ENCODE measurements around the gene SLC14A1.
A peak's percentile ranks its signal among the peaks of the same experiment; 100 is the strongest.

The SLC14A1 gene

GRCh38 chr18:45733535-45733934 is 9.6 kb downstream of the SLC14A1 start:
- Histone ChIP-seq H3F3A (ENCODE audit: control insufficient read depth, insufficient read depth) (no peaks in the 10 kb centered on the region), H3K4me2 (ENCODE audit: low read length) (no peak overlapping the region), H3K79me2 (ENCODE audit: control insufficient read depth, low read length) (no peaks in the 10 kb centered on the region), H3K36me3 (ENCODE audit: control insufficient read depth, low read length) (no peaks in the 10 kb centered on the region), H3K27me3 (ENCODE audit: control insufficient read depth, low read length) (peaks cover 6% of the 10 kb centered on the region; the same call in 1 of the 2 replicates), H3K9me2 (replicated peaks; ENCODE audit: control insufficient read depth, low read length) (no peaks in the 10 kb centered on the region), H4K20me1 (ENCODE audit: control insufficient read depth, insufficient read depth, low read depth, low read length) (no peaks in the 10 kb centered on the region), H3K27ac (ENCODE audit: low read depth, low read length) (no peak overlapping the region), H3K4me3 (ENCODE audit: low read length) (no peak overlapping the region), H3K4me1 (ENCODE audit: control insufficient read depth, low read length) (no peaks in the 10 kb centered on the region), H3K9me3 (ENCODE audit: control insufficient read depth, insufficient read depth, low read length) (no peaks in the 10 kb centered on the region)
- TF ChIP-seq CTCF (IDR thresholded peaks at IDR 0.05; ENCODE audit: low read depth, low read length, poor library complexity, severe bottlenecking): peak; percentile 9
- no peak for TF ChIP-seq EZH2phosphoT487 (IDR thresholded peaks at IDR 0.05; ENCODE audit: borderline replicate concordance, low read length)

GRCh38 chr18:45734505-45734904 is 10.5 kb downstream of the SLC14A1 start:
- TF ChIP-seq EZH2phosphoT487 (IDR thresholded peaks at IDR 0.05; ENCODE audit: borderline replicate concordance, low read length) (no peak), CTCF (IDR thresholded peaks at IDR 0.05; ENCODE audit: low read depth, low read length, poor library complexity, severe bottlenecking) (no peak)
- Histone ChIP-seq H3K36me3 (ENCODE audit: control insufficient read depth, low read length) (no peaks in the 10 kb centered on the region), H4K20me1 (ENCODE audit: control insufficient read depth, insufficient read depth, low read depth, low read length) (no peaks in the 10 kb centered on the region), H3K4me3 (ENCODE audit: low read length) (no peak overlapping the region), H3K9me2 (replicated peaks; ENCODE audit: control insufficient read depth, low read length) (no peaks in the 10 kb centered on the region), H3K27me3 (ENCODE audit: control insufficient read depth, low read length) (peaks cover 6% of the 10 kb centered on the region; the same call in 1 of the 2 replicates), H3K4me2 (ENCODE audit: low read length) (no peak overlapping the region), H3K9me3 (ENCODE audit: control insufficient read depth, insufficient read depth, low read length) (no peaks in the 10 kb centered on the region), H3K27ac (ENCODE audit: low read depth, low read length) (no peak overlapping the region), H3F3A (ENCODE audit: control insufficient read depth, insufficient read depth) (no peaks in the 10 kb centered on the region), H3K4me1 (ENCODE audit: control insufficient read depth, low read length) (no peaks in the 10 kb centered on the region), H3K79me2 (ENCODE audit: control insufficient read depth, low read length) (no peaks in the 10 kb centered on the region)

GRCh38 chr18:45734944-45735343 is 11.0 kb downstream of the SLC14A1 start:
- H3K9me3 ChIP-seq (ENCODE audit: control insufficient read depth, insufficient read depth, low read length): no peaks in the 10 kb centered on the region
- no peak overlapping the region for H3K4me2 ChIP-seq (ENCODE audit: low read length)
- H3F3A ChIP-seq (ENCODE audit: control insufficient read depth, insufficient read depth): no peaks in the 10 kb centered on the region
- no peaks in the 10 kb centered on the region for H3K9me2 ChIP-seq (replicated peaks; ENCODE audit: control insufficient read depth, low read length)
- H3K36me3 ChIP-seq (ENCODE audit: control insufficient read depth, low read length): no peaks in the 10 kb centered on the region
- H3K4me3 ChIP-seq (ENCODE audit: low read length): no peak overlapping the region
- peaks cover 6% of the 10 kb centered on the region; the same call in 1 of the 2 replicates for H3K27me3 ChIP-seq (ENCODE audit: control insufficient read depth, low read length)
- no peaks in the 10 kb centered on the region for H4K20me1 ChIP-seq (ENCODE audit: control insufficient read depth, insufficient read depth, low read depth, low read length)
- TF ChIP-seq EZH2phosphoT487 (IDR thresholded peaks at IDR 0.05; ENCODE audit: borderline replicate concordance, low read length) (no peak), CTCF (IDR thresholded peaks at IDR 0.05; ENCODE audit: low read depth, low read length, poor library complexity, severe bottlenecking) (no peak)
- H3K4me1 ChIP-seq (ENCODE audit: control insufficient read depth, low read length): no peaks in the 10 kb centered on the region
- H3K27ac ChIP-seq (ENCODE audit: low read depth, low read length): no peak overlapping the region
- no peaks in the 10 kb centered on the region for H3K79me2 ChIP-seq (ENCODE audit: control insufficient read depth, low read length)
